GM19025 (cell line): Measurements from ENCODE around the gene NEGR1.

ENCODE experiments used
- ATAC-seq: cut with Tn5 transposase; IDR thresholded peaks from one replicate; pipeline ENCODE4 v1.9.1; 2021; ENCODE audit warnings: mild to moderate bottlenecking, low read depth, moderate library complexity; ENCODE audit not compliant: unreplicated experiment

The NEGR1 gene

DNA sequence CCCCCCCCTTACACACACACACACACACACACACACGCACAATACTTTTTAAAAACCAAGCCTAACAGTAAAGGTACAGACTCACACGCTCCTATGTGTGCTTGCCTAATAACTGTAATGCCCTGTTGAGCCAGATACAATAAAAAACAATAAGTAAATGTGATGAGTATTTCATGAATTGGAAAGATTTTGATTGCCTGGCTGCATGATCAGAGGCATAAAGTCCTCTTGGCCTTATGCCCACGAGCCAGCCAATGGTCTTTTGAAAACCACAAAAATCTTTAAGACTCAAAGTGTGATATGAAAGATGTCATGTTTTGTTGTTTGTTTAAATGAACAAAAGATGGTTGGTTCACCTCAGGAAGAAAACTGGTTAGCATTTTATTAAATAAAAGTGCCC, 759.6 kb downstream of the NEGR1 start:
- no peak for ATAC-seq

DNA sequence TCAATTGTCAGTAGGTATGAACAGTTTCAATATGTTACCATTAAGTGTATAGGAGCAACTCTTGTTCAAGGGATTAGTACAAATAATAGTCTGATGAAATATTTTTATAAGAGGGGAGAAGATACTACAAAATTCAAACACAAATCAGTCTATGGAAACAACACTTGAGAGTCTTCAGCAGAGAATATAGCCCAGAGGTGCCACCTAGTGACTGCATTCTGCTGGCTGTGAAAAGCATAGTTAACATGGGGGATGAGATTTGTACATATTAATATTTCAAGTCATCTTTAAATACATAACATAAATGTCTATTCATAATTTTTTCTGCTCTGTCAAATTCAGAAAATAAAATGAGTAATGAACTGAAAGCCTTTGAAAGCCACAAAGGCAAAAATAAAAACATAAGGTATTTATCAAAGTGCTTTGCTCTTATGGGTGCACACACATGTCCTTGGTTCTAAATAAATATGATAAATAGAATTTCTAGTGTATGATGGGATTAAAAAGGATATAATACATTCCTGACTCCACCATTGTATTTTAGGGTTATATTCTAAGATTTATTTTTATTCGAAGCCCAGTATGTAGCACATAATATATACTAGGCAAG, 760.6 kb downstream of the NEGR1 start:
- ATAC-seq: no peak

DNA sequence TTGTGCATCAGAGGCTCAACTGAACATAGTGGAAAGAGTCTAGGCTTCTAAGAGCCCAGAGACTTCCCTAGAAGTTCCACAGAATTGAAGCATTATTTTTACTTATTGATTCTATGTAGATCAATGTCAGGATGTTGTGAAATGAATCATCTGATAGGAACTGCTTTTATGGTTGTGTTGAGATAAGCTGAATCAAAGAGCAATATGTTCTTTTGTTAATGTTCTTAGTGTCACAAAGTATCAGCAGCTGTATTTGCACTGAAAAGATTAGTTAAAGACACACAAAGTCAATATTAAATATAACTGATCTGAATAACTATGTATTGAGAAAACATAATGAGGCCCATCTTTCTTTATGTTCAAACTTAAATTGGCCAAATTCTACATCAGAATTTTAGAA, 770.8 kb downstream of the NEGR1 start:
- no peak for ATAC-seq

DNA sequence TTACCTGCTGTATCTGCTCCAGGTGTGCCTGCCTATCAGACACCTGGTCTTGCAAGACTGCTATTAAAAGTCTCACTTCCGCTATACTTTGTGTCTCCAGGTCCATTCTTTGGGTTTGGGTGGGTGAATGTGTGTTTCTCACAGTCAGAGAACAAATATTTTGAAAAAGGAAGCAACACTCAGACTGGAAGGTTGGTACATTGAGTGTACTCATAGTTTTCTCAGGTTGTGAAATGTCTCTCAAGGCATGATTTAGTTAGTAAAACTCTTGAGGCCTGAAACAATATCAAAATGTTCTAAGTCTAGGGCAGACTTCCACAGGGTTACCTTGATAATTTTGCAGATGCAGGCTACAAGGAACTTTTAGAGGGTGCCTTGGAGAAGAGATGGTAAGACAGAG, 771.6 kb downstream of the NEGR1 start:
- no peak for ATAC-seq

DNA sequence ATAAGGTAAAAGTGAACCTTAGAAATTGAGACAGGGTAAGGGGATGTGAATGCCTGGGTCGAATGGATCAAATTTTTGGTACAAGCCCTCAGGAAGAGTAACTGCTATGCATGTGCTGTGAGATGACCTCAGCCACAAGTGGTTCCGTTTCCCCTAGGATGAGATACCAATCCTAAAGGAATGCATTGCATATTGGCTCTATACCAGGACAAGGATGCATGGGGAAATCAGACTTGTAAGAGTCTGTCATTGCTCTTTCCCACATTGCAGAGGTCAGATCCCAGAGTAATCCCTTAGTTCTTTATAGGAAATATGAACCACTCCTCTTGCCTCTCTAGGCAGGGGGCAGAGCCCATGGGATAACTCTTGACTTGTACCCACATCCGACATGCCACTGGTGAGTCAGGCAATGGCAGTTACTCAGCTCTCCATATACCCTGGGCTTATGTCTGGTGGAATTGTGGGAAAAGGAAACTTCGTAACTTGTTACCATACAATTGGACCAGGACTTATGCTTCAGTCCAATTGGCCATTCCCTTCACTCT, 773.2 kb downstream of the NEGR1 start:
- no peak for ATAC-seq

DNA sequence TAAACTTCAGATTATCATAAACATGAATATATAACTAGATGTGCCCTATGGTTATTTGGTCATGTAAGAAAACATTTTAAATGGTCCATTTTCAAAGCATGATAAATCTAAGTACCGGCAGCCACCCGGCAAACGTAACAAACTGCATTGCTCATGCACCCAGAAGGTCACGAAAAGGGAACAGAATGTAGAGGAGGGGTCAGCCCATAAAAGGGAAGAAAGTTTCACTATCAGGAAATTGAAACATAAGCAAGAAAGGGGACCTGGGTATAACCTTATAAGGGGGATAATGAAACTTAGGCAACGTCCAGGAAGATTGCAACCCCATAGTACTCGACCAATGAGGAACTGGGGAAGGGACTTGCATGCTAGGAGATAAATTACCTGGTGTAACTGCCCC, 780.3 kb downstream of the NEGR1 start:
- ATAC-seq: no peak

DNA sequence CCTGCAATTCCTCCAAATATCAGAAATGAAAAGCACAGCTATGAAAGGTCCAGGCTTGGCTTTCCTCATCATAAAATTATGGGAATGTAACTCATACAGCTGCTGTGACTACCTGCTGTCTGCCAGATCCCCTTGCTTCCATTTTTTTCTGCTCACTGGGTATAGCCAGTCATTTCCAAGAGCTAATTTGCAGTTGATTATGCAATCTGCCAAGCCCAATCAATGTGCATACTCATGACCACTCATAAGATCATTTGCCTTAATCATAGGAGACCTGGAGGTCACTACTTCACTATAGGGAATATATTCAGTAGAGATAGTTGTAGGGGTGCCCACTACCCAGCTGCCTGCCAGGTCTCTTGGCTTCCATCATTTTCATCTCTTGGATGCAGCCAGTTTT, 783.8 kb downstream of the NEGR1 start:
- ATAC-seq: no peak

DNA sequence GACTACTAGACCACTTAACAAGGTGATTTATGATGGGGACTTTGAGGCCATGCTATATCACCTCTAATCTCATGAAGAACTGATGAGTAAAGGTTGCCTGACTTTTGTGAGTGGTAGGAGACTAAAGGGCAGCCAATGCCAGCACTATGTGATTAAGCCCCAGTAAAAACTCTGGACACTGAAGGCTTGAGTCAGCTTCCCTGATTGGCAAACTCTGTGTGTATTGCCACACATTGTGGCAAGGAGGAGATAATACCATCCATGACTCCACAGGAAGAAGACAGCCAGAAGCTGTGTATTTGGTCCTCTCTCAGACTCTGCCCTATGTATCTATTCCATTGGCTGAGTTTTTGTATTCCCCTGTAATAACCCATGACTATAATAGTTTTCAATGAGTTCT, 788.2 kb downstream of the NEGR1 start:
- no peak for ATAC-seq

DNA sequence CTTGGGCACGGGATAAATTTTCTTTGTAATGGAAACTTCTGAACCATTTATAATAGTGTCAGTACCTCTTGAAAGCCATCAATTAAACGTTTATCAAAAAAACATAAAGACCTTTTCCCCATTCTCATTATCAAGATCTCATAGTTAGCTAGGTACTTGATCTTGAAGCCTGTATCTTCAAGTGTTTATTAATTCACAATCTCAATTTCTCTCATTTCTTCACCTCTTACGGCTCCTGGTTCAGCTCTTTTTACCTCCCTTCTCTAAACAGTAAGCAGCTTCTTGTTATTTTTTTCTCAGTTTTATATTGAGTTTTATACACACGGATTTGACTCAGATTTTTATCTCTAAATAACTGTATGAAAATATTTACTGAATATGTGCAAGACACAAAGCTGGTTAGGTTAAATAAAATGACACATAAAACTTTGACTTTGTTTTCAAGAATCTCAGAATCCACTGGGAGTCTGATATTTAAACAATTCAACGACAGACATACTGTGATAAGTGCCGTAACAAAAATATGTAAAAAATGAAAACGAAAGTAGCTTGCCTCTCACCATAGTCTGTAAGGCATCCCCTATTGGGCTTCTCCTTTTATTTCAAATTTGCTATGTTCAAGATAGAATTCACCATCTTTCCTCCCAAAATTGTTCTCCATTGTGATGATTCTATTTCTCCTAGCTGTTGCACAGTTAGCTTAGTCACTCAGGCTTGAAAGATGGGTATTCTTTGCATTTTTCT, 789.9 kb downstream of the NEGR1 start:
- no peak for ATAC-seq

DNA sequence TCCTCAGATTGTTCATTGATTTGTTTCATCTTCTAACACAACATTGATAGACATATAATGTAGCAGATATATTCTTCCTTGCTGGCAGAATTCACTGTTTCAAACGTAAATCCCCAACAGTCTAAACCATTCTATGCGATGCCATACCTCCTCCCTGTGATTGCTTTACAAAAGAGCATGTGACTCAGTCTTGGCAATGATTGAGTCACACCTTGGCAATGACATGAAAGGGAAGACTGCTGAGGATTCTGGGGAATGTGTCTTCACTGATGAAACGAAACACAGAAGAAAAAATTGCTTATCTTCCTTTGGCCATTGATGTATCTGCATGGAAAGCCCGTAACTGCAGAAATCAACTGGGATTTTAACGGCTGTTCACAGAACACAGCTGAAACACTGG, 791.9 kb downstream of the NEGR1 start:
- no peak for ATAC-seq

DNA sequence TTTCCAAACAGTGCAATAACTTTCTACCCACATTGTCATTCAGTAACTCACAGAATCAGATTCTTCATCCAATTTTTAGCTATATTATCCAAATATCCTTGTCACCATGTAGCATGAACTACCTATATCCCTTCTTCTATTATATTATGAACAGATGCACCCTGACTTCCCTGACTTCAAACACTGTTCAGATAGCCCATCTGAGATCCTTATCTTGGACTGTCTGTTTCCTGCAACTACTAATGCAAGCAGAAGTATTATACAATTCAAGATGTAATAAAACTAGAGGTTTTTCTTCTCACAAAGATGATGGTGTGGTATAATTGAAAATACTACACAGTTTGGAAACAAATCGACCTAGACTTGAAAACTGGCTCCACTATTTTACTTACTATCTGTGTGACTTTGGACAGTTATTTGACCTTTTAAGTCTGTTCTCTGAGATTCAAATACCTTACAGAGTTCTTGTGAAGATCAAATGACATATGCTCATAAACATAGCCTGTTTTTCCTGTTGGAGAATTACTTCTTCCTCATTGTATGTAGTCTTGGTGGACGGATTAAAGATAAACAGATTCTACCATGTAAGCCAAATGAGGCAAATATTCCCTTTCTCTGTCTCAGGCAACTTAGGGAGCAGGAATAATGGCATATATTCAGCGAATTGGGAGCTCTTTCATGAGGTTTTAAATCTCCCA, 793.6 kb downstream of the NEGR1 start:
- ATAC-seq: no peak

DNA sequence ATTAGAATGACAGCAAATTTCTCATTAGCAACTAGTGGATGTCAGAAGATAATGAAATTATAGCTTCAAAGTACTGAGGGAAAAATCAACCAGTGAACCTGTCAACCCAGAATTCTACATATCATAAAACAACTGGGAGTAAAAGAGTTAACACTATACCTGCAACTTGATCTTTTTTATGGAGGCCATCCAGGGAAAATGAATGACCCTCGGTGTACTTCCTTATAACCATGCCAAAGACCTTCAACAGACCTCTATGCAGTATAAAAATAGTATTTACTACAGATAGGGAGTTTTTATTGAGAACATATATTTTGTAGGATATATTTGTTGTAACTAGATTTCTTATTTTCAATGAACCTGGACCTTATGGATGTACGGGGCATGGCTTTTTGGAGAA, 809.0 kb downstream of the NEGR1 start:
- no peak for ATAC-seq

DNA sequence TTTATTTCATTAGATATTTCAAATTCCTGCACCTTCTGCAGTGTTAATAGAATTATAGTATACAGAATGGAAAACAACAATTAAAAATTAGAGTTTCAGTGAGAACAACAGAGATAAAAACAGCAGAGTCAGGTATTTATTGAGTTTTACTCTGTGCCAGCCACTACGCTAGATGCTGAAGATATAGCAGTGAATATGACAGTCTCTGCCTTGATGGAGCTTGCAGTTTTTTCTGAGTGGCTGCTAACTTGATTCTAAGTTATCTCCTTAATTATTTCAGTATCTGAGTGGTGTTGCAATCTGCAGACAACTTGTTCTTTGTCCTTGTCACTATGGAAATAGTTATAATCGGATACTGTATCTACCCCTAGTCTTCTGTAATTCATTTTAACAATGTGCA, 817.2 kb downstream of the NEGR1 start:
- no peak for ATAC-seq

DNA sequence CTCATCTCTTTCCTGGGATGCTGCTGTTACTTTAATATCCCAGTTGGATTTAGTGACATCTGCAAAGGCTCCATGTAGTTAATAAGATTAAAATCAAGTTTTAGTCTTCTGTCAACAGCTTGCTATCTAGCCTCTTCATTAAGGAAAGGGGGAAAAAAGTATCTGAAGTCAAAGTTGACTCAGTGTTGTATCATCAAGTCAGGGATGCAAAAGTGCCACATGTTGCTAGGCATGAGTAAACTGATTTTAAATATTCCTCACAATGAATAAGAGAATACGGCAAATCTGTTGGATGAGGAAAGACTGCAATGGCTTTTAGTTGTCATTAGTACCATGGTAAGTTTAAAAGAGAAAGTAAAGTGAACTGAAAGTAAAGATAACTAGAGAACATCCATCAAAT, 818.3 kb downstream of the NEGR1 start:
- no peak for ATAC-seq

DNA sequence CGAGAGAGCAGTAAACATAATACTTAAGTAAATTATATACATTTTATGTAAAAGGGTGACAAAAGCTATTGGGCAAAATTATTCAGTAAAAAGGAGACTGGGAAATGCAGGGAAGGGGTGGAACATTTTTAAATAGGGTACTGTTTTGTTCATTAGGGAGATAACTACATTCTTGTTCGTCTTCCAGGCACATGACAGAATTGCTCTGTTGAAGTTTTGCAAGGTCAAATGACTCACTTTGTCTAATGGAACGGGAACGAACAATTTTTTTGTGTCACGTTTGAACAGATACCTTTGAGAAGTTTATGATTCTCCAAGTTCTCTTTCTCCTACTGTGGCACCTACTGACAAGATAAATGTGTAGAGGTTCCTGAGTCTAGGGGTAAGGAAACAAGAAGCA, 819.2 kb downstream of the NEGR1 start:
- ATAC-seq: no peak

DNA sequence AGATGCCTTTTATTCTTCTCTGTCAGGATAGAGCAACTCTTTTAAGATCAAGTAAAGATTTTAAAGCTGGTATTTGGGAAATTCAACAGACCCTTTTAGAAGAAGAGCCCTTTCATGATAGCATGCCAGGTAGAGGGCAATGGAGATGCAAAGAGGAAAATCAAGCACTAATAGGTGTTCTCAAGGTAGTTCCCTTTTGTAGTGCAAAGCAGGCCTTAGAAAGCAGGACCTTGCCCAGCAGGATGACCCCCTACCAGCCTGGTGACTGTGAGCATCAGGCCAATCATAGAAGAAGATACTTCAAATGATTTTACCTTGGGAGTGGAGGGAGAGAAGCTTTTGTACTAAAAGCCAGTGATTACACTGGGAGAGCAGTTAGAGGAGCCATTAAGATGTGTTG, 820.1 kb downstream of the NEGR1 start:
- no peak for ATAC-seq

DNA sequence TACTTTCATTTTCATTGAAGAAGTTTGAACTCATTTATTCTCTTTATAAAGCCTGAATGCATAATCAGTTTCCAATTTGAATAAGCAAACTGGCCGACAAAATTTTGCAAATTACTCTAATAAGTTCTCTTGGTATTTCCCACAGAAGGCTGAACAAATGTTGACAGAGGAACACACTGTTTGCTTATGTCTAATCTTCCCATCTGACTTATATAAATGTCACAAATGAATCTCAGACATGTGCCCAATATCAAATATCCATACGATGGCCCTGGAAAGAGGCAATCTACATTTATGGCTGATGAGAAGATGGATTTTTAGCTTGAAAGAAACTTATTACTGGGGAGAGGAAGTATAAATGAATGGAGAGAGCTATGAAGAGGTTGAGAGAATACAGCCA, 820.9 kb downstream of the NEGR1 start:
- ATAC-seq: no peak

DNA sequence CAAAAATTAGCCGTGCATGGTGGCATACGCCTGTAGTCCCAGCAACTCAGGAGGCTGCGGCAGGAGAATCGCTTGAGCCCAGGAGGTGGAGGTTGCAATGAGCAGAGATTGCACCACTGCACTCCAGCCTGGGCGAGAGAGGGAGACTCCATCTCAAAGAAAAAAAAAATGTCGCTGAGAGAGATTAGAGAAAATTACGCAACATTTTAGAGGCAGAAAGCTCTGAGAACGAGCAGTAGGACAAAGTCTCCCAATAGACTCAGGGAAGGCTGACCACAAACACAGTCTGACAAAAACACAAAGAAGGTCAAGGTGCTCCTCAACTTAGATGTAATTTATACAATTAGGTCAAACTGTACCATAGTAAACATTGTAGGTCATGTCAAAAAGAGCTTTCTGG, 833.9 kb downstream of the NEGR1 start:
- no peak for ATAC-seq

DNA sequence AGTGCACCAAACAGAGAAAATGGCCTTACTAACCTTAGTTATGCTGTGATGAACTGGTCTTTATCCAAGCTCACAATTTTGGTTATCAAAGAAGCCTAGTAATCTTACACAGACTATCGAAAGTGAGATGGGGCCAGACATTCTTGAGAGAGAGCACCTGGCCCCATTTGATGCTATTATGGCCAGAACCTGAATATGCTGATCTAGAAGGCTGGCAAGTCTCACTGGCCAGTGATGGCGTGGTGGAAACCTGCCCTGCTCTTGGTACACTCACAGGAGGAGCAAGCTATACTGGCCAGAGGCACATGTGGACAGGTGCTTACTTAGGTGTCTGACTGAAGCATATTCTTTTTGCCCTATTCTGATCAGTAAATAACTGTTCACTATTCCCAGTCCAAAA, 843.7 kb downstream of the NEGR1 start:
- ATAC-seq: no peak

DNA sequence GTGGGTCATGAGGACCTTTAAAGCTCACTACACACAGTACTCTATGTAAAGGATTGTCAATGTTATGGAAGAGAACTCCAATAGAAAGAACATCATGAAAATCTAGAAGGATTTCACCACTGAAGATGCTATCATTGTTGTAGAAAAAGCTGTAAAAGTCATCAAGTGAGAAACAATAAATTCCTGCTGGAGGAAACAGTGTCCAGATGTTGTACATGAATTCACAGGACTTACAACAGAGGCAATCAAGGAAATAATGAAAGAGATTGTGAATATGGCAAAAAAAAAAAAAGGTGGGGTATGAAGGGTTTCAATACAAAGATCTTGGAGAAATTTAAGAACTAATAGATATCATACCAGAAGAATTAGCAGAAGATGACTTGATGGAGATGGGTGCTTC, 846.4 kb downstream of the NEGR1 start:
- no peak for ATAC-seq

DNA sequence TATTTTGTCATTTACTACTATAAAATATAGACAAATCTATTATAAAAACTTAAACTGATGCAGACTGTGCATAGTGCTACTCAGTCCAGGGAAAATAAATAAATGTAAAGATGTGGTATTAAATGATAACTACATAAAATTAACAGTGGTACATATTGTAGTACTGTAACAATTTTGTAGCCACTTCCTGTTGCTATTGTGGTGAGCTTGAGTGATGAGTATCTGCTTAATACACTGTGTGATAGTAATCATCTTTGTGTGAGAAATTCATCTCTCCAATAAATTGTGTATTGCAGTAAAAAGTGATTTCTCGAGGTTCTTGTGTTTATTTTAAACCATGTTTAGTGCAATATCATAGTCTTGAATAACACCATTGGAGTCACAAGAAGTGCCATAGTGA, 848.1 kb downstream of the NEGR1 start:
- ATAC-seq: no peak

DNA sequence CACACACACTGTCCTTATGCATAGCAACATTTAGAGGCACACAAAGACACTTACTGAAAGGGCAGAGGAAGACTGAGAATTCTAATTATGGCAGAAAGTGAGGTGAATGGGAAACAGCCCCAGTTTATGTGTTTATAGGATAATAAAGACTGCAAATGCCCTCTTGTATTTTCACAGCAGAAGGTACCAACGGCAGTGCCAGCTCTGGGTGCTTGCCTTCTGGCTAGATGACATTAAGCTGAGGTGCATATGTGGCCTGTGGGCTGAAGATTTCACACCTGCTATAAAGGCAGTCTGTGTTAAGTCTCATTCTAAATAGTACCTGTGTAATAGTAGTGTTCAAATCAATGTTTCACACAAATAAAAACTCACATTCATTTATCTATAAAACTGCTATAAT, 854.3 kb downstream of the NEGR1 start:
- ATAC-seq: no peak
